Caco-2 (cell line): Measurements from ENCODE around the gene TSR3. TPM values are rescaled to one million over a fixed set of nuclear protein-coding genes. Genes with fewer than 3 reads are reported as not detected.

ENCODE experiments used
- BruUV-seq: library from RNA; stranded (reverse); fragments of 400-500 nt; replicated peaks from 2 replicates; lab custom pipeline; 2021; lab: Mats Ljungman, UMichigan
- CTCF ChIA-PET: fragments of 300-600 bp; sonication (Branson Sonifier 250); formaldehyde crosslinking; loops from one replicate; lab custom pipeline; 2022; ENCODE audit warnings: antibody characterized with exemption; lab: Charles Lee
- POLR2A ChIA-PET: fragments of 300-600 bp; sonication (Branson Sonifier 250); formaldehyde crosslinking; loops from one replicate; lab custom pipeline; 2022; ENCODE audit warnings: antibody characterized with exemption; lab: Charles Lee
- DNase-seq, 2 experiments: peaks; one replicate each; pipeline versions ENCODE4 v3.0.0 to v3.0.0-alpha.2; 2020 to 2022
- H3K27me3 ChIP-seq: replicated peaks from 2 replicates; pipeline ENCODE4 v1.6.0; 2011; ENCODE audit warnings: low read length; ENCODE audit not compliant: control insufficient read depth, insufficient read depth
- H3K36me3 ChIP-seq: 2 replicates; pipeline ENCODE4 v1.5.1; 2011; ENCODE audit warnings: low read length; ENCODE audit not compliant: control insufficient read depth, insufficient read depth
- H3K4me1 ChIP-seq: fragments of 250-450 bp; sonication (Bioruptor Pico); 2 replicates; pipeline ENCODE4 v1.5.1; 2020; ENCODE audit warnings: mild to moderate bottlenecking
- H3K4me3 ChIP-seq: 2 replicates; pipeline ENCODE4 v1.5.1; 2011; ENCODE audit warnings: low read depth, mild to moderate bottlenecking, control low read depth, low read length
- H3K9me3 ChIP-seq: fragments of 250-450 bp; sonication (Bioruptor Pico); 2 replicates; pipeline ENCODE4 v1.5.1; 2020; ENCODE audit warnings: mild to moderate bottlenecking, moderate library complexity
- H3K27ac Mint-ChIP-seq: one replicate; pipeline ENCODE4 v1.8.0; 2022; ENCODE audit warnings: mixed read lengths; ENCODE audit not compliant: unreplicated experiment
- H3K27me3 Mint-ChIP-seq: one replicate; pipeline ENCODE4 v1.8.0; 2022; ENCODE audit warnings: mixed read lengths; ENCODE audit not compliant: insufficient read depth, unreplicated experiment
- H3K36me3 Mint-ChIP-seq: one replicate; pipeline ENCODE4 v1.8.0; 2022; ENCODE audit warnings: mild to moderate bottlenecking, mixed read lengths; ENCODE audit not compliant: insufficient read depth, unreplicated experiment
- H3K4me1 Mint-ChIP-seq: one replicate; pipeline ENCODE4 v1.8.0; 2022; ENCODE audit warnings: low read depth, mixed read lengths; ENCODE audit not compliant: unreplicated experiment
- H3K4me3 Mint-ChIP-seq: one replicate; pipeline ENCODE4 v1.8.0; 2022; ENCODE audit warnings: mild to moderate bottlenecking, moderate library complexity, mixed read lengths; ENCODE audit not compliant: unreplicated experiment
- H3K9me3 Mint-ChIP-seq: one replicate; pipeline ENCODE4 v1.8.0; 2022; ENCODE audit warnings: mixed read lengths; ENCODE audit not compliant: unreplicated experiment
- intact Hi-C: fragments of 100-400 bp; cut with micrococcal nuclease; formaldehyde crosslinking; loops from one replicate; pipeline ENCODE4 v1.10.0; 2022; ENCODE audit not compliant: unreplicated experiment
- total RNA-seq: library from RNA; stranded (reverse); gene quantifications from 2 replicates; pipeline ENCODE4 v1.2.3, GENCODE V29; 2022
- TF ChIP-seq, protein P1 (sequence below), 2 experiments: fragments of 200-600 bp in 1 of 2; IDR thresholded peaks; 1 replicate in 1 of 2; 2 replicates in 1 of 2; pipeline versions ENCODE4 v1.5.1 to v1.8.0; 2011 to 2022; ENCODE audit warnings: antibody characterized with exemption in 1 of 2, control low read depth in 1 of 2, inconsistent platforms in 1 of 2, low read depth in 1 of 2, low read length in 1 of 2, mild to moderate bottlenecking in 1 of 2, moderate library complexity in 1 of 2; ENCODE audit not compliant: insufficient read depth in 1 of 2, severe bottlenecking in 1 of 2, unreplicated experiment in 1 of 2

The TSR3 gene
- total RNA-seq, 1 experiment from 2014 or later = 48.6 TPM

GRCh38 chr16:1300664-1301476 is 50.8 kb downstream of the TSR3 start:
- Mint-ChIP-seq H3K27ac (no peak overlapping the region), H3K4me1 (peaks cover 10% of the 10 kb centered on the region), H3K36me3 (peaks cover 5% of the 10 kb centered on the region), H3K27me3 (no peaks in the 10 kb centered on the region), H3K4me3 (no peak overlapping the region), H3K9me3 (no peaks in the 10 kb centered on the region)
- Histone ChIP-seq H3K9me3 (no peaks in the 10 kb centered on the region), H3K4me3 (no peak overlapping the region), H3K27me3 (no peaks in the 10 kb centered on the region), H3K36me3 (no peaks in the 10 kb centered on the region), H3K4me1 (peaks cover 34% of the 10 kb centered on the region)
- no TSS peak for BruUV-seq
- ChIA-PET CTCF (no interaction called here), POLR2A (no interaction called here)
- peak in 1 of 2 experiments; percentile 55 for DNase-seq
- intact Hi-C loops = no loop called here
- TF ChIP-seq, protein P1, sequence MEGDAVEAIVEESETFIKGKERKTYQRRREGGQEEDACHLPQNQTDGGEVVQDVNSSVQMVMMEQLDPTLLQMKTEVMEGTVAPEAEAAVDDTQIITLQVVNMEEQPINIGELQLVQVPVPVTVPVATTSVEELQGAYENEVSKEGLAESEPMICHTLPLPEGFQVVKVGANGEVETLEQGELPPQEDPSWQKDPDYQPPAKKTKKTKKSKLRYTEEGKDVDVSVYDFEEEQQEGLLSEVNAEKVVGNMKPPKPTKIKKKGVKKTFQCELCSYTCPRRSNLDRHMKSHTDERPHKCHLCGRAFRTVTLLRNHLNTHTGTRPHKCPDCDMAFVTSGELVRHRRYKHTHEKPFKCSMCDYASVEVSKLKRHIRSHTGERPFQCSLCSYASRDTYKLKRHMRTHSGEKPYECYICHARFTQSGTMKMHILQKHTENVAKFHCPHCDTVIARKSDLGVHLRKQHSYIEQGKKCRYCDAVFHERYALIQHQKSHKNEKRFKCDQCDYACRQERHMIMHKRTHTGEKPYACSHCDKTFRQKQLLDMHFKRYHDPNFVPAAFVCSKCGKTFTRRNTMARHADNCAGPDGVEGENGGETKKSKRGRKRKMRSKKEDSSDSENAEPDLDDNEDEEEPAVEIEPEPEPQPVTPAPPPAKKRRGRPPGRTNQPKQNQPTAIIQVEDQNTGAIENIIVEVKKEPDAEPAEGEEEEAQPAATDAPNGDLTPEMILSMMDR (IDR thresholded peaks at IDR 0.05; ENCODE audit: insufficient read depth in 1 of 2, low read depth in 1 of 2, low read length in 1 of 2, severe bottlenecking in 1 of 2, unreplicated experiment in 1 of 2) = peak; percentile 32 to 49

DNA sequence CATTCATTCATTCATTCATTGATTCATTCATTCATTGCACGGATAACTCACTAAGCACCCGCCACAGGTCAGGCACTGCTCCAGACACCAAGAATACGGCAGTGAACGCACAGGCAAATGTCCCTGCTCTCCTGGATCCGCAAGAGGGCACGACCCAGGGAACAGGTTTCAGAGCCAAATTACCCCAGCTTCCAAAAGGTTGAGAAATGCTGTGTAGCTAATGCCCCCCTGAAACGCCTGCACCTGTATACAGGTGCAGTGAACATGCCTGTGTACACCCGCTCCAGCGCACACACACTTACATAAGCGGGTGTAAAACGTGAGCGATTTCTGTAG is 51.8 kb downstream of the TSR3 start:
- Mint-ChIP-seq H3K9me3 (no peaks in the 10 kb centered on the region), H3K4me3 (peak overlapping the region; percentile 69), H3K27me3 (no peaks in the 10 kb centered on the region), H3K36me3 (peaks cover 5% of the 10 kb centered on the region), H3K4me1 (peaks cover 10% of the 10 kb centered on the region), H3K27ac (peak overlapping the region; percentile 76)
- TF ChIP-seq, protein P1 (IDR thresholded peaks at IDR 0.05; ENCODE audit: insufficient read depth in 1 of 2, low read depth in 1 of 2, low read length in 1 of 2, severe bottlenecking in 1 of 2, unreplicated experiment in 1 of 2) = no peak
- no peaks in the 10 kb centered on the region for H3K27me3 ChIP-seq
- ChIA-PET CTCF (interaction anchor here (0.5 kb wide), 1 partner anchor 43 kb away, joined by 3 read pairs; no protein-coding TSS in a partner anchor), POLR2A (no interaction called here)
- intact Hi-C loops = no loop called here
- no TSS peak for BruUV-seq
- H3K9me3 ChIP-seq = no peaks in the 10 kb centered on the region
- no peaks in the 10 kb centered on the region for H3K36me3 ChIP-seq
- no peak overlapping the region for H3K4me3 ChIP-seq
- H3K4me1 ChIP-seq = peaks cover 34% of the 10 kb centered on the region
- no peak for DNase-seq

Other genes starting within 250 kb of the TSR3 start
- 5.1 and 6.5 TPM in 2 replicates for gene CACNA1H, start 198.8 kb downstream of the TSR3 start, total RNA-seq
- gene TPSG1, start 126.6 kb downstream of the TSR3 start, total RNA-seq = not detected in 2 replicates
- not detected in 2 replicates for gene TPSB2, start 121.7 kb downstream of the TSR3 start, total RNA-seq
- not detected in 2 replicates for gene TPSAB1, start 111.2 kb downstream of the TSR3 start, total RNA-seq
- gene TPSD1, start 95.8 kb downstream of the TSR3 start, total RNA-seq = not detected in 2 replicates
- 178 and 199 TPM in 2 replicates for gene UBE2I, start 42.2 kb downstream of the TSR3 start, total RNA-seq
- 4.2 and 5.0 TPM in 2 replicates for gene BAIAP3, start 18.2 kb downstream of the TSR3 start, total RNA-seq
- 37.3 and 37.6 TPM in 2 replicates for gene GNPTG, start 53 bp upstream of the TSR3 start, total RNA-seq
- 31.2 and 37.7 TPM in 2 replicates for gene UNKL, start 62.8 kb upstream of the TSR3 start, total RNA-seq
- gene UQCC4, start 68.9 kb upstream of the TSR3 start, total RNA-seq = 15.4 and 17.9 TPM in 2 replicates
- gene PERCC1, start 79.2 kb upstream of the TSR3 start, total RNA-seq = 2.0 and 2.1 TPM in 2 replicates
- gene CCDC154, start 92.7 kb upstream of the TSR3 start, total RNA-seq = 0.88 and 1.1 TPM in 2 replicates
- gene CLCN7, start 123.2 kb upstream of the TSR3 start, total RNA-seq = 119 and 127 TPM in 2 replicates
- not detected in 2 replicates for gene PTX4, start 137.1 kb upstream of the TSR3 start, total RNA-seq
- gene TELO2, start 141.5 kb upstream of the TSR3 start, total RNA-seq = 55.7 and 62.6 TPM in 2 replicates
- not detected in 2 replicates for gene TMEM204, start 181.8 kb upstream of the TSR3 start, total RNA-seq